IPS-18c (cell line): ENCODE measurements around the gene DDIAS.
"Not testable (repeated sequence)": the region's sequence is repeated elsewhere in the genome, so short reads cannot be mapped to it uniquely, and the experiment has no call there.

Source experiments
- H3K4me3 ChIP-seq: 2 replicates; pipeline ENCODE4 v1.7.0; 2013; ENCODE audit warnings: low read depth, mild to moderate bottlenecking, low read length, moderate library complexity; ENCODE audit not compliant: insufficient read depth
- H3K9me3 ChIP-seq: one replicate; pipeline ENCODE4 v1.6.1; 2013; ENCODE audit warnings: mild to moderate bottlenecking, low read length, moderate library complexity; ENCODE audit not compliant: control insufficient read depth, insufficient read depth

The DDIAS gene, protein sequence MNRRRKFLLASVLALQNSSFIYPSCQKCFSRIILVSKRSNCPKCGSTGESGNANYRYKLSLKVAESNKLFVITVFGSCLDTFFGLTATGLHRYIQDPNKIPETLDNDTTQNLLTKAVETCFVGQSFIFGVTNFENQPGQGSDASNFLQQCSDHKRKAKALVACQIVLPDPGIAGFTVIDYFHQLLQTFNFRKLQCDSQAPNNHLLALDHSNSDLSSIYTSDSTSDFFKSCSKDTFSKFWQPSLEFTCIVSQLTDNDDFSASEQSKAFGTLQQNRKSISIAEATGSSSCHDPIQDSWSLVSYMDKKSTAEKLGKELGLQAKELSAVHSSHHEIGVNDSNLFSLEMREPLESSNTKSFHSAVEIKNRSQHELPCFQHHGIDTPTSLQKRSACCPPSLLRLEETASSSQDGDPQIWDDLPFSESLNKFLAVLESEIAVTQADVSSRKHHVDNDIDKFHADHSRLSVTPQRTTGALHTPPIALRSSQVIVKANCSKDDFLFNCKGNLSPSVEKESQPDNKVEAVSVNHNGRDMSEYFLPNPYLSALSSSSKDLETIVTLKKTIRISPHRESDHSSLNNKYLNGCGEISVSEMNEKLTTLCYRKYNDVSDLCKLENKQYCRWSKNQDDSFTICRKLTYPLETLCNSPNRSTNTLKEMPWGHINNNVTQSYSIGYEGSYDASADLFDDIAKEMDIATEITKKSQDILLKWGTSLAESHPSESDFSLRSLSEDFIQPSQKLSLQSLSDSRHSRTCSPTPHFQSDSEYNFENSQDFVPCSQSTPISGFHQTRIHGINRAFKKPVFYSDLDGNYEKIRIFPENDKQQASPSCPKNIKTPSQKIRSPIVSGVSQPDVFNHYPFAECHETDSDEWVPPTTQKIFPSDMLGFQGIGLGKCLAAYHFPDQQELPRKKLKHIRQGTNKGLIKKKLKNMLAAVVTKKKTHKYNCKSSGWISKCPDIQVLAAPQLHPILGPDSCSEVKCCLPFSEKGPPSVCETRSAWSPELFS

DNA sequence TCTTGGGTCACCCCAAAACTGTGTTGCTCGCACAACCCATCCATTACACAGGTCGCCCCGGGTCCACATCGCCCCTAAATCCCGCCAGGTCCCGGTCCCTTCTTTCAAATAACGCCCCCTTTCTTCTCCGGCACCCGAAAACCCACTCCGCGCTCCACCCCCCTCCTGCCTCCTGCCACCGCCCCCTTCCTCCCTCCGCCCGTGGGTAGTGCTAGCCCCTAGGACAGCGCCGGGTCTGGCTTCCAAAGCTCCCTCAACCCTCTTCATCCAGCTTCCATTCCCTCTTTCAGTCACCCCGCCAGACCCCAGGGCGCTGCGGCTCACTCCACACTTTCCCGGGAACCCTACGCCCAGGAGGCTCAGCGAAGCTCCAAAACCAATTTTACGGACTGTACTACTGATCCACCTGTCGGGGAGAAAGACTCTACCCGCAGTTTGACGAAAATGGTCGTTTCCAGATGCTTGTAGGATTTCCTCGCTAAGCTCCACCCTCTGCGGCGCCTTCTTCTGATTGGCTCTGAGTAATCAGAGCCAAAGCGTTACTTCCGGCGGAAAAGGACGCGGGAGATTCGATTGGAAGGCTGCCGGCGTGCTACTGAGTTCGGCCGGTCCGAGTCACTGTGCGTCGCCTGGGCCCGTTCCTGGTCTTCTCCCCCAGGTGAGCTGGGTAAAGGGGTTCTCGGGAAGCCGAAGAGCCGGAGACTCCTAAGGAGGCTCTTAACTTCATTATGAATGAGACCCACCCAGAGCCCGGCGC lies at the start of gene DDIAS:
Gene DDIAS (plus strand): TSS at position 572 of the 757 bp plus-strand sequence. CDS start 13,003 bp downstream, outside the sequence.
- Histone ChIP-seq H3K9me3 (no peaks in the 10 kb centered on the region), H3K4me3 (peak within 1 kb of the TSS; percentile 76)

GRCh38 chr11:82854242-82854641 lies 47.3 kb upstream of the DDIAS start:
- no peaks in the 10 kb centered on the region for H3K9me3 ChIP-seq
- H3K4me3 ChIP-seq, result no peak overlapping the region

GRCh38 chr11:82854916-82855315 lies 46.6 kb upstream of the DDIAS start:
- H3K4me3 ChIP-seq, H3K9me3 ChIP-seq: not testable (repeated sequence)

DNA sequence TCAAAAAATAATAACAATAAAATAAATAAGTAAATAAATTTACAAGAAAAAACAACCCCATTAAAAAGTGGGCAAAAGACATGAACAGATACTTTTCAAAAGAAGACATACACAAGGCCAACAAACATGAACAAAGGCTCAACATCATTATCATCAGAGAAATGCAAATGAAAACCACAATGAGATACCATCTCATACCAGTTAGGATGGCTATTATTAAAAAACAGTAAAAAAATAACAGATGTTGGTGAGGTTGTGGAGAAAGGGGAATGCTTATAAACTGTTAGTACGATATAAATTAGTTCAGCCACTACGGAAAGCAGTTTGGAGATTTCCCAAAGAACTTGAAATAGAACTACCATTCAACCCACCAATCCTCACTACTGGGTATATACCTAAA lies 45.9 kb upstream of the DDIAS start:
- Histone ChIP-seq H3K4me3 (no peak overlapping the region), H3K9me3 (no peaks in the 10 kb centered on the region)

GRCh38 chr11:82857145-82857544 lies 44.4 kb upstream of the DDIAS start:
- no peaks in the 10 kb centered on the region for H3K9me3 ChIP-seq
- no peak overlapping the region for H3K4me3 ChIP-seq

GRCh38 chr11:82858133-82858532 lies 43.4 kb upstream of the DDIAS start:
- no peaks in the 10 kb centered on the region for H3K9me3 ChIP-seq
- H3K4me3 ChIP-seq, result no peak overlapping the region

- Histone ChIP-seq H3K4me3 (no peak overlapping the region), H3K9me3 (no peaks in the 10 kb centered on the region)
Observed at GRCh38 chr11:82858556-82859091, 42.9 kb upstream of the DDIAS start.

DNA sequence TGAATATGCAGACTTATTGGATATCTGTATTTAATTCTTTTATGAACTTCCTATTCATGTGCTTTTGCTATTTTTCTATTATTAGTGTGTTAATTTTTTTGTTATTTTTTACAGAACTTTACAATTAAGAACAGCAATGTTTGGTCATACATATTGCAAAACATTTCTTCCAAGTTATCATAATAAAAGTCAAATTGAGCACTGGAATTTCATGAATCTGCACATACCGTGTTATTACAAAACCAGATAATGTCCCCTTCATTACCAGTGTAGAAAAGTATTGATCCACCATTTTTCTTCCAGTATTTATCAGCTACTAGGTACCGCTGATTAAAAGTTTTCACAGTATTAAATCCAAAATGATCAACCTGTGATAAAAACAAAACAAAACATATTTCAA lies 41.8 kb upstream of the DDIAS start:
- Histone ChIP-seq H3K9me3 (no peaks in the 10 kb centered on the region), H3K4me3 (no peak overlapping the region)

GRCh38 chr11:82862379-82862778 lies 39.2 kb upstream of the DDIAS start:
- Histone ChIP-seq H3K9me3 (no peaks in the 10 kb centered on the region), H3K4me3 (no peak overlapping the region; the same call in 1 of the 2 replicates)

DNA sequence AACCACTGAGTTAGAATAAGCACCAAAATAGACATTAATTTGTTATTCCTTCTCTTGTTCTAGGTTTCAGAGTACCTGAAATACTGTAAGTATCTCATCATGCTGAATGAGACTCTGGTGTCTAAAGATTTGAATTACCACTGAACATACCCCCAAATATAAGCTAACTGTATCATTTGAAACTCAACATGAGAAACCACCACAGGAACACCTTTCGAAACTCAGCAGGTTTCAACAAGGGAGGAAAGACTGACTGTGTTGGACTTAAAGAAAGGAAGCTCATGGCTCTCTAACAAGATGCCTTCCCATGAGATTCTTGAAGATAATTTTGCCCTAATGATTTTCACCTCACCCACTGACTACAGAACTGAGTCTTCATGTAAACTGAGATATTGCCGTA lies 38.3 kb upstream of the DDIAS start:
- Histone ChIP-seq H3K4me3 (no peak overlapping the region), H3K9me3 (no peaks in the 10 kb centered on the region)

DNA sequence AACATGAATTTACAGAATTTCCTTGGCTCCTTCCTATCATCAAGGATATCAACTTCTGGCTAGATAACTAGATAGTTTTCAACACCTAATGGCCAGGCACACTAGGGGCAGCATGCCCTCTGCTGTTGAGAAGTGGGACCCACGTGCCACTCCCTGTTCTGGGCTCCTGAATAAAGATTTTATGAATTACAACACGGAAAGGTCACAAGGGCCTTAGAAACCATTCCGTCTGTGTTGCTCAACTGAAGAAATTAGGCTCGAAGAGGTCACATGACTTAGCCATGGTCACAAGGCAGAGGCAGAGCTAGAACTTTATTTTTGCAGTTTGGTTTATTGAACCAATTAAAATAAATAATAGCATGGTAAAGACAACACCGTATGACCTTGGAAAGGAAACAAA lies 37.3 kb upstream of the DDIAS start:
- H3K9me3 ChIP-seq, result no peaks in the 10 kb centered on the region
- H3K4me3 ChIP-seq, result no peak overlapping the region

- no peak overlapping the region for H3K4me3 ChIP-seq
- no peaks in the 10 kb centered on the region for H3K9me3 ChIP-seq
Observed at GRCh38 chr11:82865841-82866240, 35.7 kb upstream of the DDIAS start.

GRCh38 chr11:82867495-82868082 lies 33.9 kb upstream of the DDIAS start:
- Histone ChIP-seq H3K4me3 (no peak overlapping the region), H3K9me3 (no peaks in the 10 kb centered on the region)

DNA sequence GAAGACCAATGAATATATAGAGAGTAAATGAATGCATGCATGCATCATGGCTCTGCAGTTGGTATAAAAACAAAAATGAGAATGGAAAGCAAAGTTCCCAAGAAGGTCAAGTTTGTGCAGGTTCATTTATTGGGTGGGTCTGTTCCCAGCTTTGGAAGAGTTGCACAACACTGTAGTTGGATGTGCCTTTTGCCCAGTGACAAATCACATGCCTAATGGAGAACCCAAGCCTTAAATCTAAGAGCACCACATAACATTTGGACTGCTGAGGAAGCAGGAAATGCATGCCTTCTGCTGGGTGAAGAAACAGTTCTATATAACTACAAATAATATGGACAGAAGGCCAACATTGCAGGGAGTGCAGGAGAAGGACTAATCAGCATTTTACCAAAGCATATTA lies 31.9 kb upstream of the DDIAS start:
- H3K9me3 ChIP-seq, result no peaks in the 10 kb centered on the region
- H3K4me3 ChIP-seq, result no peak overlapping the region

- H3K9me3 ChIP-seq, result no peaks in the 10 kb centered on the region
- no peak overlapping the region for H3K4me3 ChIP-seq
Observed at GRCh38 chr11:82871646-82872045, 29.9 kb upstream of the DDIAS start.

DNA sequence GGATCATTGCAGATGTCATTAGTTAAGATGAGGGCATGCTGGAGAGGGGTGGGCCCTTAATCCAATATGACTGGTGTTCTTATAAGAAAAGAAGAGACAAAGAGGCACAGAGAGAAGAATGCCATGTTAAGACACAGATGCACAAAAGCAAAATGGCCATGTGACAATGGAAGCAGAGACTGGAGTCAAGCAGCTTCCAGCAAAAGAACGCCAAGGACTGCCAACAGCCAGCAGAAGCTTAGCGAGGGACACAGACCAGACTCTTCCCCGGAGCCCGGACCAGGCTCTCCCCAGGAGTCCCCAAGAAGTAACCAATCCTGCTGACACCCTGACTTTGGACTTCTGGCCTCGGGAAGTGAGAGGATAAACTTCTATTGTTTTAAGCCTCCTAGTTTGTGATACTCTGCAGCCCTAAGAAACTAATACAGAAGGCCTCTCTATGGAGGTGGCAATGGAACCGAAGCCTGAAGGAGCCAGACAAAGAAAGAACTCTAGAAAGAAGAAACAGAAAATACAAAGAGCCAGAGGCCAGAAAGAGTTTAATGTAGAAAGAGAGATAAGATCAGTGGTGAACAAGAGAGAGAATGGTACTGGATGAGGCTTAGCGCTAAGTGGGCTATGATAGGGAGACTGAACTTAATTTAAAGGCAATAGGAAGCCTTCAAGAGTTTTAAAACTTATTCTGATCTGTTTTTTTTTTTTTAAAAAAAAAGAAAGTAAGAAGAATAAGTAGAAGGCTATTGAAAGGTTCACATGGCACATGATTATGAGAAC lies 29.0 kb upstream of the DDIAS start:
- no peak overlapping the region for H3K4me3 ChIP-seq
- H3K9me3 ChIP-seq, result peaks cover 3% of the 10 kb centered on the region
